HepG2 (cell line): ENCODE results near the gene NEK5. TPM values are rescaled to one million over a fixed set of nuclear protein-coding genes. Genes with fewer than 3 reads are reported as not detected.

Experiments used
- ARNT ChIP-seq: fragments of 450-650 bp; IDR thresholded peaks from 2 replicates; pipeline ENCODE4 v1.6.1; 2017
- CBFB ChIP-seq: sonication (generic); formaldehyde crosslinking; IDR thresholded peaks from 2 replicates; pipeline ENCODE4 v1.4.0; 2020; ENCODE audit warnings: missing genetic modification reagents
- CC2D1A ChIP-seq: sonication (generic); formaldehyde crosslinking; IDR thresholded peaks from 2 replicates; pipeline ENCODE4 v1.8.1; 2023; ENCODE audit warnings: mild to moderate bottlenecking, missing genetic modification reagents
- CCAR2 ChIP-seq: fragments of 200-400 bp; formaldehyde crosslinking; optimal IDR thresholded peaks from 2 replicates; pipeline ENCODE3; 2018; ENCODE audit warnings: low read depth, mild to moderate bottlenecking, low read length, moderate library complexity
- CHCHD3 ChIP-seq: sonication (generic); formaldehyde crosslinking; IDR thresholded peaks from 2 replicates; pipeline ENCODE4 v1.8.0; 2022; ENCODE audit warnings: mild to moderate bottlenecking, missing genetic modification reagents, moderate library complexity
- HOXA3 ChIP-seq: sonication (generic); formaldehyde crosslinking; IDR thresholded peaks from 2 replicates; pipeline ENCODE4 v1.5.0; 2020; ENCODE audit warnings: missing genetic modification reagents
- TSC22D2 ChIP-seq: sonication (generic); formaldehyde crosslinking; IDR thresholded peaks from 2 replicates; pipeline ENCODE4 v1.5.1; 2020; ENCODE audit warnings: missing genetic modification reagents, mild to moderate bottlenecking, borderline replicate concordance
- ZFP41 ChIP-seq: sonication (generic); formaldehyde crosslinking; IDR thresholded peaks from 2 replicates; pipeline ENCODE4 v1.4.0; 2020; ENCODE audit warnings: mild to moderate bottlenecking, missing genetic modification reagents, borderline replicate concordance
- ZMYM2 ChIP-seq: sonication (generic); formaldehyde crosslinking; IDR thresholded peaks from 2 replicates; pipeline ENCODE4 v1.8.0; 2022; ENCODE audit warnings: mild to moderate bottlenecking, missing genetic modification reagents
- ZNF160 ChIP-seq: sonication (generic); formaldehyde crosslinking; IDR thresholded peaks from 2 replicates; pipeline ENCODE4 v1.8.0; 2022; ENCODE audit warnings: mild to moderate bottlenecking, inconsistent platforms, missing genetic modification reagents
- ZNF253 ChIP-seq: sonication (generic); formaldehyde crosslinking; IDR thresholded peaks from 2 replicates; pipeline ENCODE4 v1.8.0; 2022; ENCODE audit warnings: mild to moderate bottlenecking, missing genetic modification reagents, borderline replicate concordance
- ZNF292 ChIP-seq: sonication (generic); formaldehyde crosslinking; IDR thresholded peaks from 2 replicates; pipeline ENCODE4 v1.8.1; 2022; ENCODE audit warnings: mild to moderate bottlenecking, low read depth, missing genetic modification reagents, borderline replicate concordance
- ZNF354B ChIP-seq: sonication (generic); formaldehyde crosslinking; IDR thresholded peaks from 2 replicates; pipeline ENCODE4 v1.8.0; 2022; ENCODE audit warnings: mild to moderate bottlenecking, missing genetic modification reagents
- ZNF530 ChIP-seq: sonication (generic); formaldehyde crosslinking; IDR thresholded peaks from 2 replicates; pipeline ENCODE4 v1.5.0; 2020; ENCODE audit warnings: low read depth, mild to moderate bottlenecking, missing genetic modification reagents
- ZNF615 ChIP-seq: sonication (generic); formaldehyde crosslinking; IDR thresholded peaks from 2 replicates; pipeline ENCODE4 v1.5.0; 2020; ENCODE audit warnings: mild to moderate bottlenecking, missing genetic modification reagents, borderline replicate concordance
- polyA plus RNA-seq, 8 experiments: library from polyadenylated mRNA; depleted of rRNA in 3 of 8; stranded (reverse) in 7 of 8; unstranded in 1 of 8; fragments of >200 nt; fragmentation: Illumina TruSeq in 4 of 8; extraction: Trizol in 4 of 8; gene quantifications; 2 replicates each; pipeline versions ENCODE4 v1.2.1 to v1.2.3, GENCODE V29; 2011 to 2016; ENCODE audit warnings: low read depth in 4 of 8, missing spikeins in 1 of 8, mixed read lengths in 1 of 8; ENCODE audit not compliant: insufficient read depth in 1 of 8
- total RNA-seq, 5 experiments: library from RNA; depleted of rRNA; stranded (reverse); fragments of >200 nt; fragmentation: Illumina TruSeq; extraction: Trizol; gene quantifications; 2 replicates each; pipeline ENCODE4 v1.2.3, GENCODE V29; 2016; ENCODE audit warnings: low read depth in 1 of 5
- TF ChIP-seq, protein P1 (sequence below): sonication (generic); formaldehyde crosslinking; IDR thresholded peaks from 2 replicates; pipeline ENCODE4 v1.4.0; 2020; ENCODE audit warnings: missing genetic modification reagents, mild to moderate bottlenecking, borderline replicate concordance
- TF ChIP-seq, protein P2 (sequence below): sonication (generic); formaldehyde crosslinking; IDR thresholded peaks from 2 replicates; pipeline ENCODE4 v1.8.1; 2022; ENCODE audit warnings: low read depth, mild to moderate bottlenecking, missing genetic modification reagents
- TF ChIP-seq, protein P3 (sequence below): sonication (generic); formaldehyde crosslinking; conservative IDR thresholded peaks from 2 replicates; pipeline ENCODE4 v1.4.0; 2020; ENCODE audit warnings: missing genetic modification reagents
- TF ChIP-seq, protein P4 (sequence below), 2 experiments: sonication (generic) in 1 of 2; formaldehyde crosslinking in 1 of 2; IDR thresholded peaks; 2 replicates each; pipeline versions ENCODE4 v1.4.0 to v1.6.1; 2018 to 2020; ENCODE audit warnings: missing genetic modification reagents in 2 of 2, borderline replicate concordance in 1 of 2, low read depth in 1 of 2, mild to moderate bottlenecking in 1 of 2, missing biosample characterization in 1 of 2

The NEK5 gene
- total and polyA plus RNA-seq, 2 of the 13 experiments (the other 11 are each of a cell fraction or from before 2014, with no cell fraction given): 0.12 to 0.22 TPM

DNA sequence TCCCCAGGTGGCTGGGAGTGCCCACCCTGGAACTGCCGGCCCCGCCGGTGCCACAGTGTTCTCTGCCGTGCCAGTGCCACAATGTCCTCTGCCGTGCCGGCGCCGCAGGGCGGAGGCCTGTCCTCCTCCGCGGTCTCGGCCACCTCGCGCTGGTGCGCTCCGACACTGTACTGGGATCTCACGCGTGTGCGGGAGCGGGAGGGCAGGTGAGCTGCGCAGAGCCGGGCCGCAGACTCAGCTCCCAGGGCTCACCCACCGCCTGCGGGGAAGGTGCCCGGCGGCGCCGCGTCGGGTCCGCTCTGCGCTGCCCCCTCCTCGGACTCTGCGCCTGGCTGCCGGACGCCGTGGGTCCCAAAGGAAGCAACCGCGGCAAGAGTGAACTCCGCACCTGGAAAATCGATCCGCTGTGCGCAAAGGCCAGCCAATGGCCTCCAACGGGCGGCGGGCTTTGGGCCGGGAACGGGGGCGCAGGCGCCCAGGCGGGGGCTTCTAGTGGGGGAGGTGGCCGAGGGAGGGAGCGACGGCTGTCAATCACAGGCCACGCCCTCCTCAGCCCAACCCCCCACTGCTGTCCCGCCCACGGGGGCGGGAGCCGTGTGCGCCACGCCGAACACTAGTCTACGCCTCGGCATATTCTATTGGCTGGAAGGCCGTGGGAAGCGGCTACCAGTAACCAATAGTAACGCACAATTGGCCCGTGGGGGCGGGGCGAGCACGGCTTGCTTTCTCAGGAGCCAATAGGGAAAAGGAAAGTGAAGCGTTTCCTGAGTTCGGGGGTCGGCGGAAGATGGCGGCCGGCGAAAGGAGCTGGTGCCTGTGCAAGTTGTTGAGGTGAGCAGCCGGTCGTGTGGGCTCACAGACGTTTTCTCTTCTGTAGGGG lies 117.0 kb downstream of the NEK5 start, which contains the start of gene ALG11 (continued):
- TF ChIP-seq, protein P1, sequence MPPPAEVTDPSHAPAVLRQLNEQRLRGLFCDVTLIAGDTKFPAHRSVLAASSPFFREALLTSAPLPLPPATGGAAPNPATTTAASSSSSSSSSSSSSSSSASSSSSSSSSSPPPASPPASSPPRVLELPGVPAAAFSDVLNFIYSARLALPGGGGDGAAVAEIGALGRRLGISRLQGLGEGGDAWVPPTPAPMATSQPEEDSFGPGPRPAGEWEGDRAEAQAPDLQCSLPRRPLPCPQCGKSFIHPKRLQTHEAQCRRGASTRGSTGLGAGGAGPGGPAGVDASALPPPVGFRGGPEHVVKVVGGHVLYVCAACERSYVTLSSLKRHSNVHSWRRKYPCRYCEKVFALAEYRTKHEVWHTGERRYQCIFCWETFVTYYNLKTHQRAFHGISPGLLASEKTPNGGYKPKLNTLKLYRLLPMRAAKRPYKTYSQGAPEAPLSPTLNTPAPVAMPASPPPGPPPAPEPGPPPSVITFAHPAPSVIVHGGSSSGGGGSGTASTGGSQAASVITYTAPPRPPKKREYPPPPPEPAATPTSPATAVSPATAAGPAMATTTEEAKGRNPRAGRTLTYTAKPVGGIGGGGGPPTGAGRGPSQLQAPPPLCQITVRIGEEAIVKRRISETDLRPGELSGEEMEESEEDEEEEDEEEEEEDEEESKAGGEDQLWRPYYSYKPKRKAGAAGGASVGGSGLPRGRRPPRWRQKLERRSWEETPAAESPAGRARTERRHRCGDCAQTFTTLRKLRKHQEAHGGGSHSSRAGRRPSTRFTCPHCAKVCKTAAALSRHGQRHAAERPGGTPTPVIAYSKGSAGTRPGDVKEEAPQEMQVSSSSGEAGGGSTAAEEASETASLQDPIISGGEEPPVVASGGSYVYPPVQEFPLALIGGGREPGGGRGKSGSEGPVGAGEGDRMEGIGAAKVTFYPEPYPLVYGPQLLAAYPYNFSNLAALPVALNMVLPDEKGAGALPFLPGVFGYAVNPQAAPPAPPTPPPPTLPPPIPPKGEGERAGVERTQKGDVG (CRISPR knock-in tag): peak; percentile 46; the same call in 1 of the 2 replicates
- TF ChIP-seq ZNF354B (CRISPR knock-in tag) (no peak), CC2D1A (peak; percentile 27; the same call in 1 of the 2 replicates), HOXA3 (CRISPR knock-in tag) (peak; percentile 91), CHCHD3 (CRISPR knock-in tag) (peak; percentile 92; the same call in 1 of the 2 replicates), ARNT (no peak), TSC22D2 (CRISPR knock-in tag) (peak; percentile 55; the same call in 1 of the 2 replicates), ZNF160 (CRISPR knock-in tag) (no peak), CBFB (CRISPR knock-in tag) (peak; percentile 89), ZNF253 (CRISPR knock-in tag) (peak; percentile 64; the same call in 1 of the 2 replicates), ZFP41 (CRISPR knock-in tag) (0 out of 2 replicates have a peak, but pooled peaks have one; percentile 23), ZMYM2 (peak; percentile 92), ZNF615 (CRISPR knock-in tag) (0 out of 2 replicates have a peak, but pooled peaks have one; percentile 89), ZNF530 (CRISPR knock-in tag) (no peak), ZNF292 (CRISPR knock-in tag) (peak; percentile 28; the same call in 1 of the 2 replicates), CCAR2 (no peak)
- TF ChIP-seq, protein P2, sequence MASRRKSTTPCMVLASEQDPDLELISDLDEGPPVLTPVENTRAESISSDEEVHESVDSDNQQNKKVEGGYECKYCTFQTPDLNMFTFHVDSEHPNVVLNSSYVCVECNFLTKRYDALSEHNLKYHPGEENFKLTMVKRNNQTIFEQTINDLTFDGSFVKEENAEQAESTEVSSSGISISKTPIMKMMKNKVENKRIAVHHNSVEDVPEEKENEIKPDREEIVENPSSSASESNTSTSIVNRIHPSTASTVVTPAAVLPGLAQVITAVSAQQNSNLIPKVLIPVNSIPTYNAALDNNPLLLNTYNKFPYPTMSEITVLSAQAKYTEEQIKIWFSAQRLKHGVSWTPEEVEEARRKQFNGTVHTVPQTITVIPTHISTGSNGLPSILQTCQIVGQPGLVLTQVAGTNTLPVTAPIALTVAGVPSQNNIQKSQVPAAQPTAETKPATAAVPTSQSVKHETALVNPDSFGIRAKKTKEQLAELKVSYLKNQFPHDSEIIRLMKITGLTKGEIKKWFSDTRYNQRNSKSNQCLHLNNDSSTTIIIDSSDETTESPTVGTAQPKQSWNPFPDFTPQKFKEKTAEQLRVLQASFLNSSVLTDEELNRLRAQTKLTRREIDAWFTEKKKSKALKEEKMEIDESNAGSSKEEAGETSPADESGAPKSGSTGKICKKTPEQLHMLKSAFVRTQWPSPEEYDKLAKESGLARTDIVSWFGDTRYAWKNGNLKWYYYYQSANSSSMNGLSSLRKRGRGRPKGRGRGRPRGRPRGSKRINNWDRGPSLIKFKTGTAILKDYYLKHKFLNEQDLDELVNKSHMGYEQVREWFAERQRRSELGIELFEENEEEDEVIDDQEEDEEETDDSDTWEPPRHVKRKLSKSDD (CRISPR knock-in tag): no peak; the same call in 1 of the 2 replicates
- TF ChIP-seq, protein P3, sequence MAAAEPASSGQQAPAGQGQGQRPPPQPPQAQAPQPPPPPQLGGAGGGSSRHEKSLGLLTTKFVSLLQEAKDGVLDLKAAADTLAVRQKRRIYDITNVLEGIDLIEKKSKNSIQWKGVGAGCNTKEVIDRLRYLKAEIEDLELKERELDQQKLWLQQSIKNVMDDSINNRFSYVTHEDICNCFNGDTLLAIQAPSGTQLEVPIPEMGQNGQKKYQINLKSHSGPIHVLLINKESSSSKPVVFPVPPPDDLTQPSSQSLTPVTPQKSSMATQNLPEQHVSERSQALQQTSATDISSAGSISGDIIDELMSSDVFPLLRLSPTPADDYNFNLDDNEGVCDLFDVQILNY (CRISPR knock-in tag): no peak
- TF ChIP-seq, protein P4, sequence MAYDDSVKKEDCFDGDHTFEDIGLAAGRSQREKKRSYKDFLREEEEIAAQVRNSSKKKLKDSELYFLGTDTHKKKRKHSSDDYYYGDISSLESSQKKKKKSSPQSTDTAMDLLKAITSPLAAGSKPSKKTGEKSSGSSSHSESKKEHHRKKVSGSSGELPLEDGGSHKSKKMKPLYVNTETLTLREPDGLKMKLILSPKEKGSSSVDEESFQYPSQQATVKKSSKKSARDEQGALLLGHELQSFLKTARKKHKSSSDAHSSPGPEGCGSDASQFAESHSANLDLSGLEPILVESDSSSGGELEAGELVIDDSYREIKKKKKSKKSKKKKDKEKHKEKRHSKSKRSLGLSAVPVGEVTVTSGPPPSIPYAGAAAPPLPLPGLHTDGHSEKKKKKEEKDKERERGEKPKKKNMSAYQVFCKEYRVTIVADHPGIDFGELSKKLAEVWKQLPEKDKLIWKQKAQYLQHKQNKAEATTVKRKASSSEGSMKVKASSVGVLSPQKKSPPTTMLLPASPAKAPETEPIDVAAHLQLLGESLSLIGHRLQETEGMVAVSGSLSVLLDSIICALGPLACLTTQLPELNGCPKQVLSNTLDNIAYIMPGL (CRISPR knock-in tag; IDR thresholded peaks at IDR 0.05; ENCODE audit: borderline replicate concordance in 1 of 2, low read depth in 1 of 2): peak; percentile 83 to 90
